Liver (tissue), 9 donors: ENCODE data around the gene TIAM2. TPM values are rescaled to one million over a fixed set of nuclear protein-coding genes. Genes with fewer than 3 reads are reported as not detected.

Experiments used
- DNase-seq: peaks from one replicate; pipeline ENCODE4 v3.0.0-alpha.2; 2017; ENCODE audit warnings: low spot score
- H3K27ac ChIP-seq, 2 donors: one replicate each; pipeline ENCODE4 v1.7.0; 2013; ENCODE audit warnings: inconsistent platforms in 2 of 2, low read length in 2 of 2, control low read depth in 1 of 2, low read depth in 1 of 2, mild to moderate bottlenecking in 1 of 2
- H3K27me3 ChIP-seq, 4 donors: one replicate each; pipeline versions ENCODE4 v1.6.1 to v1.7.0; 2013; ENCODE audit warnings: low read length in 3 of 4, inconsistent platforms in 1 of 4, mild to moderate bottlenecking in 1 of 4, moderate library complexity in 1 of 4; ENCODE audit not compliant: control insufficient read depth in 4 of 4, insufficient read depth in 4 of 4
- H3K36me3 ChIP-seq, 4 donors: one replicate each; pipeline versions ENCODE4 v1.6.1 to v1.7.0; 2013; ENCODE audit warnings: low read length in 3 of 4, mild to moderate bottlenecking in 3 of 4, low read depth in 1 of 4, moderate library complexity in 1 of 4; ENCODE audit not compliant: control insufficient read depth in 4 of 4, insufficient read depth in 3 of 4
- H3K4me1 ChIP-seq, 4 donors: one replicate each; pipeline versions ENCODE4 v1.6.1 to v1.7.0; 2013; ENCODE audit warnings: low read length in 3 of 4, mild to moderate bottlenecking in 3 of 4, moderate library complexity in 1 of 4; ENCODE audit not compliant: control insufficient read depth in 4 of 4, insufficient read depth in 4 of 4
- H3K4me3 ChIP-seq, 3 donors: one replicate each; pipeline versions ENCODE4 v1.6.1 to v1.7.0; 2013; ENCODE audit warnings: low read length in 3 of 3, control low read depth in 1 of 3, low read depth in 1 of 3, mild to moderate bottlenecking in 1 of 3
- H3K9ac ChIP-seq, 2 donors: one replicate each; pipeline ENCODE4 v1.7.0; 2013; ENCODE audit warnings: low read length in 2 of 2, mild to moderate bottlenecking in 2 of 2, moderate library complexity in 2 of 2, control low read depth in 1 of 2, low read depth in 1 of 2
- H3K9me3 ChIP-seq, 4 donors: one replicate each; pipeline versions ENCODE4 v1.6.1 to v1.7.0; 2013; ENCODE audit warnings: low read length in 3 of 4; ENCODE audit not compliant: control insufficient read depth in 4 of 4
- EGR1 ChIP-seq, 2 donors: IDR thresholded peaks; 2 replicates each; pipeline ENCODE4 v1.6.1; 2016 to 2018; ENCODE audit warnings: antibody characterized with exemption in 2 of 2, low read depth in 2 of 2
- FOXA1 ChIP-seq: IDR thresholded peaks from 2 replicates; pipeline ENCODE4 v1.6.1; 2016; ENCODE audit warnings: antibody characterized with exemption
- FOXA2 ChIP-seq: IDR thresholded peaks from 2 replicates; pipeline ENCODE4 v1.6.1; 2016; ENCODE audit warnings: antibody characterized with exemption
- GABPA ChIP-seq, 2 donors: IDR thresholded peaks in 1 of 2; conservative IDR thresholded peaks in 1 of 2; 2 replicates each; pipeline ENCODE4 v1.6.1; 2016; ENCODE audit warnings: antibody characterized with exemption in 2 of 2, mild to moderate bottlenecking in 1 of 2, moderate library complexity in 1 of 2
- HNF4A ChIP-seq, 2 donors: conservative IDR thresholded peaks; 2 replicates each; pipeline ENCODE4 v1.6.1; 2016; ENCODE audit warnings: antibody characterized with exemption in 2 of 2, mild to moderate bottlenecking in 2 of 2
- HNF4G ChIP-seq: IDR thresholded peaks from 2 replicates; pipeline ENCODE4 v1.6.1; 2016; ENCODE audit warnings: antibody characterized with exemption
- JUND ChIP-seq, 2 donors: IDR thresholded peaks; 2 replicates each; pipeline ENCODE4 v1.6.1; 2016; ENCODE audit warnings: antibody characterized with exemption in 2 of 2
- NR2F2 ChIP-seq: IDR thresholded peaks from 2 replicates; pipeline ENCODE4 v1.6.1; 2016; ENCODE audit warnings: antibody characterized with exemption
- RAD21 ChIP-seq, 2 donors: IDR thresholded peaks; 2 replicates each; pipeline ENCODE4 v1.6.1; 2016; ENCODE audit warnings: antibody characterized with exemption in 2 of 2, mild to moderate bottlenecking in 2 of 2
- RXRA ChIP-seq, 2 donors: IDR thresholded peaks; 2 replicates each; pipeline ENCODE4 v1.6.1; 2017 to 2018; ENCODE audit warnings: antibody characterized with exemption in 2 of 2, mild to moderate bottlenecking in 1 of 2
- SP1 ChIP-seq: IDR thresholded peaks from 2 replicates; pipeline ENCODE4 v1.6.1; 2018; ENCODE audit warnings: antibody characterized with exemption, mild to moderate bottlenecking
- TAF1 ChIP-seq: conservative IDR thresholded peaks from 2 replicates; pipeline ENCODE4 v1.6.1; 2016; ENCODE audit warnings: antibody characterized with exemption, mild to moderate bottlenecking
- YY1 ChIP-seq: IDR thresholded peaks from 2 replicates; pipeline ENCODE4 v1.6.1; 2016; ENCODE audit warnings: antibody characterized with exemption, mild to moderate bottlenecking
- WGBS: extraction: QIAGEN DNeasy Blood & Tissue Kit; methylation state at CpG from one replicate; pipeline ENCODE4 v1.1.7; 2013; 5-methylcytosine and 5-hydroxymethylcytosine counted together
- polyA plus RNA-seq, 2 donors: library from polyadenylated mRNA; stranded (reverse) in 1 of 2; unstranded in 1 of 2; fragments of 200-250 nt in 1 of 2; fragments of >200 nt in 1 of 2; fragmentation: Nextera tagmentation in 1 of 2; extraction: Ambion mirVana in 1 of 2; gene quantifications; one replicate each; pipeline versions ENCODE4 v1.2.1 to v1.2.3, GENCODE V29; 2013 to 2015
- total RNA-seq, 2 donors: library from RNA; depleted of rRNA; stranded (reverse); fragments of >200 nt; gene quantifications; one replicate each; pipeline ENCODE4 v1.2.3, GENCODE V29; 2014
- TF ChIP-seq, protein P1 (sequence below): IDR thresholded peaks from 2 replicates; pipeline ENCODE4 v1.6.1; 2016; ENCODE audit warnings: antibody characterized with exemption
- TF ChIP-seq, protein P2 (sequence below): IDR thresholded peaks from 2 replicates; pipeline ENCODE4 v1.6.1; 2016; ENCODE audit warnings: antibody characterized with exemption
- TF ChIP-seq, protein P3 (sequence below): IDR thresholded peaks from 2 replicates; pipeline ENCODE4 v1.6.1; 2016; ENCODE audit warnings: antibody characterized with exemption
- TF ChIP-seq, protein P4 (sequence below): IDR thresholded peaks from 2 replicates; pipeline ENCODE4 v1.6.1; 2016; ENCODE audit warnings: antibody characterized with exemption, mild to moderate bottlenecking
- TF ChIP-seq, protein P5 (sequence below): fragments of 150-350 bp; IDR thresholded peaks from 2 replicates; pipeline ENCODE4 v1.5.1; 2017; ENCODE audit warnings: improper control_type of control experiment, low read depth, low read length; ENCODE audit not compliant: missing input control
- donor health status: healthy.
- donor health status: healthy.
- donor health status: healthy.
- donor health status: healthy.
- donor health status: healthy.

Gene TIAM2
- total and polyA plus RNA-seq, 4 donors: 0.62 to 3.7 (median 2.4) TPM

DNA sequence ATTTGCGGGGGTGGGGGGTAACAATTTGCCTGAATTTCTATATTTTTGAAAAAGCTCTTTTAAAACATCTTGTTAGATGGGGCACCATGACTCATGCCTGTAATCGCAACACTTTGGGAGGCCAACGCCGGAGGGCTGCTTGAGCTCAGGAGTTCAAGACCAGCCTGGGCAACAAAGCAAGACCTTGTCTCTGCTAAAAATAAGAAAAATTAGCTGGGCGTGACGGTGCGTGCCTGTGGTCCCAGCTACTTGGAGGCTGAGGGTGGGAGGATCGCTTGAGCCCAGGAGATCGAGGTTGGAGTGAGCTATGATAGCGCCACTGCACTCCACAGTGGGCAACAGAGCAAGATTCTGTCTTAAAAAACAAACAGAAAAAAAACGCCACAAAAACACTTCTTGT, 41.5 kb upstream of the TIAM2 start:
- Histone ChIP-seq H3K4me1 (no peaks in the 10 kb centered on the region), H3K27me3 (no peaks in the 10 kb centered on the region), H3K4me3 (no peak overlapping the region), H3K9ac (no peak overlapping the region), H3K27ac (no peak overlapping the region), H3K36me3 (no peaks in the 10 kb centered on the region), H3K9me3 (no peaks in the 10 kb centered on the region)
- WGBS: 95% methylated on average over 11 of the region's 11 CpGs
- TF ChIP-seq, protein P1, sequence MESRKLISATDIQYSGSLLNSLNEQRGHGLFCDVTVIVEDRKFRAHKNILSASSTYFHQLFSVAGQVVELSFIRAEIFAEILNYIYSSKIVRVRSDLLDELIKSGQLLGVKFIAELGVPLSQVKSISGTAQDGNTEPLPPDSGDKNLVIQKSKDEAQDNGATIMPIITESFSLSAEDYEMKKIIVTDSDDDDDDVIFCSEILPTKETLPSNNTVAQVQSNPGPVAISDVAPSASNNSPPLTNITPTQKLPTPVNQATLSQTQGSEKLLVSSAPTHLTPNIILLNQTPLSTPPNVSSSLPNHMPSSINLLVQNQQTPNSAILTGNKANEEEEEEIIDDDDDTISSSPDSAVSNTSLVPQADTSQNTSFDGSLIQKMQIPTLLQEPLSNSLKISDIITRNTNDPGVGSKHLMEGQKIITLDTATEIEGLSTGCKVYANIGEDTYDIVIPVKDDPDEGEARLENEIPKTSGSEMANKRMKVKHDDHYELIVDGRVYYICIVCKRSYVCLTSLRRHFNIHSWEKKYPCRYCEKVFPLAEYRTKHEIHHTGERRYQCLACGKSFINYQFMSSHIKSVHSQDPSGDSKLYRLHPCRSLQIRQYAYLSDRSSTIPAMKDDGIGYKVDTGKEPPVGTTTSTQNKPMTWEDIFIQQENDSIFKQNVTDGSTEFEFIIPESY: no peak
- TF ChIP-seq, protein P2, sequence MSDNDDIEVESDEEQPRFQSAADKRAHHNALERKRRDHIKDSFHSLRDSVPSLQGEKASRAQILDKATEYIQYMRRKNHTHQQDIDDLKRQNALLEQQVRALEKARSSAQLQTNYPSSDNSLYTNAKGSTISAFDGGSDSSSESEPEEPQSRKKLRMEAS: no peak
- TF ChIP-seq TAF1: no peak
- TF ChIP-seq, protein P3, sequence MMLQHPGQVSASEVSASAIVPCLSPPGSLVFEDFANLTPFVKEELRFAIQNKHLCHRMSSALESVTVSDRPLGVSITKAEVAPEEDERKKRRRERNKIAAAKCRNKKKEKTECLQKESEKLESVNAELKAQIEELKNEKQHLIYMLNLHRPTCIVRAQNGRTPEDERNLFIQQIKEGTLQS: no peak
- no peak for TF ChIP-seq SP1
- no peak for TF ChIP-seq RXRA (IDR thresholded peaks at IDR 0.05)
- no peak for TF ChIP-seq FOXA1
- no peak for TF ChIP-seq NR2F2
- TF ChIP-seq RAD21 (IDR thresholded peaks at IDR 0.05): no peak
- TF ChIP-seq EGR1 (IDR thresholded peaks at IDR 0.05; ENCODE audit: low read depth in 2 of 2): no peak
- TF ChIP-seq HNF4G: no peak
- no peak for TF ChIP-seq FOXA2
- no peak for TF ChIP-seq HNF4A (conservative IDR thresholded peaks at IDR 0.05)
- no peak for TF ChIP-seq YY1
- TF ChIP-seq, protein P4, sequence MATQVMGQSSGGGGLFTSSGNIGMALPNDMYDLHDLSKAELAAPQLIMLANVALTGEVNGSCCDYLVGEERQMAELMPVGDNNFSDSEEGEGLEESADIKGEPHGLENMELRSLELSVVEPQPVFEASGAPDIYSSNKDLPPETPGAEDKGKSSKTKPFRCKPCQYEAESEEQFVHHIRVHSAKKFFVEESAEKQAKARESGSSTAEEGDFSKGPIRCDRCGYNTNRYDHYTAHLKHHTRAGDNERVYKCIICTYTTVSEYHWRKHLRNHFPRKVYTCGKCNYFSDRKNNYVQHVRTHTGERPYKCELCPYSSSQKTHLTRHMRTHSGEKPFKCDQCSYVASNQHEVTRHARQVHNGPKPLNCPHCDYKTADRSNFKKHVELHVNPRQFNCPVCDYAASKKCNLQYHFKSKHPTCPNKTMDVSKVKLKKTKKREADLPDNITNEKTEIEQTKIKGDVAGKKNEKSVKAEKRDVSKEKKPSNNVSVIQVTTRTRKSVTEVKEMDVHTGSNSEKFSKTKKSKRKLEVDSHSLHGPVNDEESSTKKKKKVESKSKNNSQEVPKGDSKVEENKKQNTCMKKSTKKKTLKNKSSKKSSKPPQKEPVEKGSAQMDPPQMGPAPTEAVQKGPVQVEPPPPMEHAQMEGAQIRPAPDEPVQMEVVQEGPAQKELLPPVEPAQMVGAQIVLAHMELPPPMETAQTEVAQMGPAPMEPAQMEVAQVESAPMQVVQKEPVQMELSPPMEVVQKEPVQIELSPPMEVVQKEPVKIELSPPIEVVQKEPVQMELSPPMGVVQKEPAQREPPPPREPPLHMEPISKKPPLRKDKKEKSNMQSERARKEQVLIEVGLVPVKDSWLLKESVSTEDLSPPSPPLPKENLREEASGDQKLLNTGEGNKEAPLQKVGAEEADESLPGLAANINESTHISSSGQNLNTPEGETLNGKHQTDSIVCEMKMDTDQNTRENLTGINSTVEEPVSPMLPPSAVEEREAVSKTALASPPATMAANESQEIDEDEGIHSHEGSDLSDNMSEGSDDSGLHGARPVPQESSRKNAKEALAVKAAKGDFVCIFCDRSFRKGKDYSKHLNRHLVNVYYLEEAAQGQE: no peak
- no peak for TF ChIP-seq JUND (IDR thresholded peaks at IDR 0.05)
- TF ChIP-seq, protein P5, sequence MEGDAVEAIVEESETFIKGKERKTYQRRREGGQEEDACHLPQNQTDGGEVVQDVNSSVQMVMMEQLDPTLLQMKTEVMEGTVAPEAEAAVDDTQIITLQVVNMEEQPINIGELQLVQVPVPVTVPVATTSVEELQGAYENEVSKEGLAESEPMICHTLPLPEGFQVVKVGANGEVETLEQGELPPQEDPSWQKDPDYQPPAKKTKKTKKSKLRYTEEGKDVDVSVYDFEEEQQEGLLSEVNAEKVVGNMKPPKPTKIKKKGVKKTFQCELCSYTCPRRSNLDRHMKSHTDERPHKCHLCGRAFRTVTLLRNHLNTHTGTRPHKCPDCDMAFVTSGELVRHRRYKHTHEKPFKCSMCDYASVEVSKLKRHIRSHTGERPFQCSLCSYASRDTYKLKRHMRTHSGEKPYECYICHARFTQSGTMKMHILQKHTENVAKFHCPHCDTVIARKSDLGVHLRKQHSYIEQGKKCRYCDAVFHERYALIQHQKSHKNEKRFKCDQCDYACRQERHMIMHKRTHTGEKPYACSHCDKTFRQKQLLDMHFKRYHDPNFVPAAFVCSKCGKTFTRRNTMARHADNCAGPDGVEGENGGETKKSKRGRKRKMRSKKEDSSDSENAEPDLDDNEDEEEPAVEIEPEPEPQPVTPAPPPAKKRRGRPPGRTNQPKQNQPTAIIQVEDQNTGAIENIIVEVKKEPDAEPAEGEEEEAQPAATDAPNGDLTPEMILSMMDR: no peak
- TF ChIP-seq GABPA (IDR thresholded peaks at IDR 0.05 in 1 of 2, conservative IDR thresholded peaks at IDR 0.05 in 1 of 2): no peak
- no peak for DNase-seq
